IMR-90 (cell line): ENCODE data around the gene PDZD2. TPM values are rescaled to one million over a fixed set of nuclear protein-coding genes. Genes with fewer than 3 reads are reported as not detected.

ENCODE experiments used
- ATAC-seq: fragments of 200-7000 bp; cut with Tn5 transposase; 2 replicates; pipeline ENCODE4 v1.9.1; 2020; ENCODE audit warnings: low read depth, mild to moderate bottlenecking, moderate library complexity
- BruUV-seq: library from RNA; stranded (reverse); fragments of 400-500 nt; replicated peaks from 2 replicates; lab custom pipeline; 2021; lab: Mats Ljungman, UMichigan
- CTCF ChIA-PET: fragments of 300-600 bp; formaldehyde crosslinking; extraction: SDS; loops from one replicate; lab custom pipeline; 2021; ENCODE audit warnings: antibody characterized with exemption; lab: Yijun Ruan, JAX
- POLR2A ChIA-PET: fragments of 300-600 bp; sonication (Branson Sonifier 250); formaldehyde crosslinking; loops from one replicate; lab custom pipeline; 2022; ENCODE audit warnings: antibody characterized with exemption; ENCODE audit not compliant: unreplicated experiment; lab: Charles Lee
- DNase-seq: peaks from one replicate; pipeline ENCODE4 v3.0.0; 2013
- H2AFZ ChIP-seq: replicated peaks from 2 replicates; pipeline ENCODE3; 2013; ENCODE audit warnings: low read length, mild to moderate bottlenecking; ENCODE audit not compliant: poor library complexity
- H2AK5ac ChIP-seq: 2 replicates; pipeline ENCODE4 v1.6.1; 2013; ENCODE audit warnings: low read depth, low read length, inconsistent platforms
- H2AK9ac ChIP-seq: replicated peaks from 2 replicates; pipeline ENCODE3; 2013; ENCODE audit warnings: mild to moderate bottlenecking, low read depth, low read length, moderate library complexity; ENCODE audit not compliant: poor library complexity
- H2BK120ac ChIP-seq: 2 replicates; pipeline ENCODE4 v1.6.1; 2013; ENCODE audit warnings: low read depth, low read length, inconsistent platforms
- H2BK15ac ChIP-seq: 3 replicates; pipeline ENCODE4 v1.6.1; 2013; ENCODE audit warnings: low read depth, low read length, inconsistent platforms
- H2BK20ac ChIP-seq: 2 replicates; pipeline ENCODE4 v1.6.1; 2013; ENCODE audit warnings: low read depth, mild to moderate bottlenecking, inconsistent platforms, low read length, moderate library complexity
- H2BK5ac ChIP-seq: 2 replicates; pipeline ENCODE4 v1.6.1; 2013; ENCODE audit warnings: mild to moderate bottlenecking, low read depth, low read length, inconsistent platforms; ENCODE audit not compliant: poor library complexity, severe bottlenecking
- H3K14ac ChIP-seq: replicated peaks from 2 replicates; pipeline ENCODE4 v1.6.1; 2013; ENCODE audit warnings: low read depth, low read length, inconsistent platforms
- H3K18ac ChIP-seq: 2 replicates; pipeline ENCODE4 v1.6.1; 2013; ENCODE audit warnings: low read depth, low read length, control low read depth
- H3K23ac ChIP-seq: 2 replicates; pipeline ENCODE4 v1.6.1; 2013; ENCODE audit warnings: low read depth, low read length, inconsistent platforms
- H3K27ac ChIP-seq: 2 replicates; pipeline ENCODE4 v1.5.1; 2013; ENCODE audit warnings: mild to moderate bottlenecking, control low read depth, low read length; ENCODE audit not compliant: insufficient read depth
- H3K27me3 ChIP-seq: 2 replicates; pipeline ENCODE4 v1.6.1; 2013; ENCODE audit warnings: low read length; ENCODE audit not compliant: control insufficient read depth, insufficient read depth
- H3K36me3 ChIP-seq: 2 replicates; pipeline ENCODE4 v1.6.1; 2013; ENCODE audit warnings: low read length, mixed read lengths; ENCODE audit not compliant: control insufficient read depth, insufficient read depth
- H3K4ac ChIP-seq: 2 replicates; pipeline ENCODE4 v1.6.1; 2013; ENCODE audit warnings: low read depth, low read length, inconsistent platforms
- H3K4me1 ChIP-seq: 2 replicates; pipeline ENCODE4 v1.6.1; 2013; ENCODE audit warnings: low read length, mixed read lengths; ENCODE audit not compliant: control insufficient read depth, insufficient read depth
- H3K4me2 ChIP-seq: 2 replicates; pipeline ENCODE4 v1.6.1; 2013; ENCODE audit warnings: low read depth, mild to moderate bottlenecking, control low read depth, low read length, moderate library complexity
- H3K4me3 ChIP-seq: 2 replicates; pipeline ENCODE4 v1.5.1; 2013; ENCODE audit warnings: low read depth, mild to moderate bottlenecking, control low read depth, low read length, moderate library complexity; ENCODE audit not compliant: insufficient read depth
- H3K56ac ChIP-seq: 2 replicates; pipeline ENCODE4 v1.6.1; 2013; ENCODE audit warnings: low read length, inconsistent platforms; ENCODE audit not compliant: insufficient read depth; ENCODE audit errors: extremely low read depth
- H3K79me1 ChIP-seq, 2 experiments: 2 replicates each; pipeline ENCODE4 v1.6.1; 2013; ENCODE audit warnings: low read length in 2 of 2, inconsistent platforms in 1 of 2, low read depth in 1 of 2
- H3K9ac ChIP-seq: 2 replicates; pipeline ENCODE4 v1.6.1; 2013; ENCODE audit warnings: low read depth, low read length, control low read depth
- H3K9me1 ChIP-seq: 2 replicates; pipeline ENCODE4 v1.6.1; 2013; ENCODE audit warnings: low read length, inconsistent platforms; ENCODE audit not compliant: insufficient read depth
- H3K9me3 ChIP-seq: 2 replicates; pipeline ENCODE4 v1.6.1; 2013; ENCODE audit warnings: low read length; ENCODE audit not compliant: control insufficient read depth, insufficient read depth
- H4K20me1 ChIP-seq: 2 replicates; pipeline ENCODE4 v1.6.1; 2013; ENCODE audit warnings: low read length, inconsistent platforms; ENCODE audit not compliant: insufficient read depth
- H4K5ac ChIP-seq: 2 replicates; pipeline ENCODE4 v1.6.1; 2013; ENCODE audit warnings: mild to moderate bottlenecking, low read depth, low read length, control low read depth
- H4K8ac ChIP-seq, 2 experiments: 2 replicates each; pipeline ENCODE4 v1.6.1; 2013; ENCODE audit warnings: low read depth in 2 of 2, low read length in 2 of 2, control low read depth in 1 of 2, inconsistent platforms in 1 of 2
- H4K91ac ChIP-seq: 2 replicates; pipeline ENCODE4 v1.6.1; 2013; ENCODE audit warnings: low read depth, low read length, inconsistent platforms; ENCODE audit not compliant: insufficient read depth
- BHLHE40 ChIP-seq: fragments of 150-350 bp; IDR thresholded peaks from 2 replicates; pipeline ENCODE4 v1.6.1; 2016; ENCODE audit warnings: mild to moderate bottlenecking, low read depth, low read length
- CEBPB ChIP-seq: IDR thresholded peaks from 2 replicates; pipeline ENCODE4 v1.6.1; 2012; ENCODE audit warnings: low read depth, low read length, improper control_type of control experiment
- CHD1 ChIP-seq: IDR thresholded peaks from 2 replicates; pipeline ENCODE4 v1.6.1; 2012; ENCODE audit warnings: low read depth, low read length, improper control_type of control experiment
- CTCF ChIP-seq: conservative IDR thresholded peaks from 2 replicates; pipeline ENCODE4 v1.5.1; 2012; ENCODE audit warnings: mild to moderate bottlenecking, low read depth, low read length, improper control_type of control experiment
- ELK1 ChIP-seq: fragments of 150-350 bp; IDR thresholded peaks from 2 replicates; pipeline ENCODE4 v1.6.1; 2016; ENCODE audit warnings: low read depth, mild to moderate bottlenecking, low read length, moderate library complexity, borderline replicate concordance
- FOS ChIP-seq: fragments of 150-350 bp; IDR thresholded peaks from 2 replicates; pipeline ENCODE4 v1.6.1; 2016; ENCODE audit warnings: low read depth, low read length
- MAFK ChIP-seq: IDR thresholded peaks from 2 replicates; pipeline ENCODE4 v1.6.1; 2012; ENCODE audit warnings: low read depth, low read length, improper control_type of control experiment
- MAZ ChIP-seq: IDR thresholded peaks from 2 replicates; pipeline ENCODE4 v1.6.1; 2012; ENCODE audit warnings: low read depth, mild to moderate bottlenecking, low read length, improper control_type of control experiment, moderate library complexity, borderline replicate concordance
- MXI1 ChIP-seq: IDR thresholded peaks from 2 replicates; pipeline ENCODE4 v1.6.1; 2012; ENCODE audit warnings: low read depth, mild to moderate bottlenecking, low read length, moderate library complexity, borderline replicate concordance
- POLR2A ChIP-seq: IDR thresholded peaks from 2 replicates; pipeline ENCODE4 v1.6.1; 2012; ENCODE audit warnings: mild to moderate bottlenecking, low read depth, low read length
- RAD21 ChIP-seq: IDR thresholded peaks from 2 replicates; pipeline ENCODE4 v1.6.1; 2012; ENCODE audit warnings: low read length, improper control_type of control experiment
- RCOR1 ChIP-seq: IDR thresholded peaks from 2 replicates; pipeline ENCODE4 v1.6.1; 2012; ENCODE audit warnings: mild to moderate bottlenecking, low read length, improper control_type of control experiment; ENCODE audit not compliant: insufficient replicate concordance
- RFX5 ChIP-seq: IDR thresholded peaks from 2 replicates; pipeline ENCODE4 v1.8.0; 2012; ENCODE audit warnings: low read depth, mild to moderate bottlenecking, low read length, moderate library complexity
- SMC3 ChIP-seq: fragments of 150-350 bp; IDR thresholded peaks from 2 replicates; pipeline ENCODE4 v1.6.1; 2016; ENCODE audit warnings: low read depth, mild to moderate bottlenecking, antibody characterized with exemption, low read length, moderate library complexity
- USF2 ChIP-seq: fragments of 150-350 bp; IDR thresholded peaks from 2 replicates; pipeline ENCODE4 v1.6.1; 2017; ENCODE audit warnings: mild to moderate bottlenecking, antibody characterized with exemption, low read length, low read depth
- WGBS, 2 experiments: methylation state at CpG; one replicate each; pipeline versions ENCODE4 v1.1.5 to v1.1.7; 2013; ENCODE audit warnings: missing lambda C conversion rate in 2 of 2; ENCODE audit not compliant: insufficient read length in 1 of 2; ENCODE audit errors: extremely low coverage in 2 of 2; 5-methylcytosine and 5-hydroxymethylcytosine counted together
- dilution Hi-C: fragments of 300-500 bp; cut with HindIII; formaldehyde crosslinking; loops from one replicate; pipeline ENCODE4 v1.14.3; 2018; ENCODE audit warnings: low sequenced_read_pairs; ENCODE audit not compliant: unreplicated experiment
- in situ Hi-C: fragments of 300-500 bp; cut with MboI; formaldehyde crosslinking; loops from 3 replicates; pipeline ENCODE4 v1.14.3; 2019; ENCODE audit warnings: low sequenced_read_pairs, inconsistent platforms, mixed read lengths
- intact Hi-C: fragments of 100-400 bp; cut with micrococcal nuclease; formaldehyde crosslinking; loops from 2 replicates; pipeline ENCODE4 v1.10.0; 2022
- polyA plus RNA-seq, 3 experiments: library from polyadenylated mRNA; depleted of rRNA; stranded (reverse); fragments of >200 nt; gene quantifications; 2 replicates each; pipeline ENCODE4 v1.2.3, GENCODE V29; 2012; ENCODE audit warnings: low replicate concordance in 1 of 3
- total RNA-seq: library from RNA; depleted of rRNA; stranded (reverse); fragments of >200 nt; gene quantifications from 2 replicates; pipeline ENCODE4 v1.2.3, GENCODE V29; 2012

Gene PDZD2
- total and polyA plus RNA-seq, 2 of the 4 experiments (the other 2 are of a cell fraction) = under 0.01 to 0.02 TPM

- no peak overlapping the region for H3K27ac ChIP-seq
- ATAC-seq = no peak
- H3K4me2 ChIP-seq = no peak overlapping the region
- H3K9me1 ChIP-seq = no peaks in the 10 kb centered on the region
- no peak overlapping the region for H4K5ac ChIP-seq
- ChIA-PET POLR2A (no interaction called here), CTCF (interaction anchor here (0.8 to 0.9 kb wide), 2 partner anchors 196 to 225 kb away, joined by 3 to 4 read pairs; no protein-coding TSS in a partner anchor)
- in situ Hi-C loops = loop anchor here (10.0 kb wide), 1 partner anchor 223 kb away; no protein-coding TSS in a partner anchor
- intact Hi-C loops = no loop called here
- 76% methylated on average over 3 of the region's 11 CpGs; no CpG with 5 or more reads in 1 of the 2 experiments for WGBS, 2 experiments
- no peaks in the 10 kb centered on the region for H3K9me3 ChIP-seq
- H3K56ac ChIP-seq = no peak overlapping the region
- no peak overlapping the region for H2BK15ac ChIP-seq
- H3K14ac ChIP-seq = no peak overlapping the region
- no peak overlapping the region for H3K4ac ChIP-seq
- BruUV-seq = no TSS peak
- no peaks in the 10 kb centered on the region for H3K4me1 ChIP-seq
- no peaks in the 10 kb centered on the region for H3K79me1 ChIP-seq
- H3K9ac ChIP-seq = no peak overlapping the region
- H3K4me3 ChIP-seq = no peak overlapping the region
- H4K91ac ChIP-seq = no peak overlapping the region
- DNase-seq = no peak
- dilution Hi-C loops = no loop called here
- no peak overlapping the region for H2BK5ac ChIP-seq
- peaks cover 22% of the 10 kb centered on the region for H3K27me3 ChIP-seq
- no peak overlapping the region for H2BK20ac ChIP-seq
- no peak overlapping the region for H2BK120ac ChIP-seq
- H2AK9ac ChIP-seq = no peak overlapping the region
- no peak overlapping the region for H3K23ac ChIP-seq
- no peaks in the 10 kb centered on the region for H4K20me1 ChIP-seq
- no peak overlapping the region for H2AK5ac ChIP-seq
- no peak overlapping the region for H3K18ac ChIP-seq
- H2AFZ ChIP-seq = no peak overlapping the region
- H4K8ac ChIP-seq = no peak overlapping the region
- H3K36me3 ChIP-seq = no peaks in the 10 kb centered on the region
- TF ChIP-seq SMC3 (no peak), MXI1 (no peak), RFX5 (no peak), CTCF (no peak), RAD21 (no peak), POLR2A (no peak), RCOR1 (no peak), CEBPB (no peak), ELK1 (no peak), BHLHE40 (no peak), USF2 (no peak), FOS (no peak), CHD1 (no peak), MAZ (no peak), MAFK (no peak)
Observed at GRCh38 chr5:31807789-31808540, 169.0 kb downstream of the PDZD2 start.
